ENCODE measurements around the gene SERINC4.

The SERINC4 gene

DNA sequence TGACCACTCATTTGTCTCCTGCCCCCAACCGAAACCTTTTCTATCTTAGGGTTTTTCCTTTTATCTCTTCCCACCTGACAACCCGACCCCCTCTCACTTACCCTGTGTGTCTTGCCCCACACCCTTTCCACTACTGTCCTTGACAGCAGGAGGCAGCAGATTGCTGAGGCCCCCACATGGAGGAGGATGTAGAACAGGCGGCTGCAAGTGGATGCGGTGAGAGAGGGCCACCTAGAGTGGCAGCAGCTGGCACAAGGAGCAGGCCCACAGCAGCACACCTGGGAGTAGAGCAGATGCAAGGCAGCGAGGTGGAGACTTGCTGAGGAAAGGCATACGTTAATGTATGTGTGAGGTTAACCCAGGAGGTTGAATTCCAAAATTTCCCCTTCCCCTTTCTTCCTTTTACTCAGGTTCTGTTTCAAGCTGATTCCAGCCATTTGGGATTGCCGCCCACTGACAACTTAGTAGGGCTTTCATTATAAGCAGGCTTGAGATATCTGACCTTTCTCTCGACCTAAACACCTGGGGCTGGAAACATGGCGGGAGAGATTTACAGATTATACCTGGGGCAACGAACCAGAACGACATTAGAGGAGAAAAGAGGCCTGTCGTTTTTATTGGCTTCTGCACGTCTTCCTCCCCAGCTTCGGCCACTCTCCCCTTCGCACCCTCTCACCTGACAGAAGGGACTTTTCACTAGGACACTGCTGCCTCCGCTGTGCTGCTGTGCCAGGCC is 643 bp downstream of the SERINC4 start:
- TF ChIP-seq, protein P1, sequence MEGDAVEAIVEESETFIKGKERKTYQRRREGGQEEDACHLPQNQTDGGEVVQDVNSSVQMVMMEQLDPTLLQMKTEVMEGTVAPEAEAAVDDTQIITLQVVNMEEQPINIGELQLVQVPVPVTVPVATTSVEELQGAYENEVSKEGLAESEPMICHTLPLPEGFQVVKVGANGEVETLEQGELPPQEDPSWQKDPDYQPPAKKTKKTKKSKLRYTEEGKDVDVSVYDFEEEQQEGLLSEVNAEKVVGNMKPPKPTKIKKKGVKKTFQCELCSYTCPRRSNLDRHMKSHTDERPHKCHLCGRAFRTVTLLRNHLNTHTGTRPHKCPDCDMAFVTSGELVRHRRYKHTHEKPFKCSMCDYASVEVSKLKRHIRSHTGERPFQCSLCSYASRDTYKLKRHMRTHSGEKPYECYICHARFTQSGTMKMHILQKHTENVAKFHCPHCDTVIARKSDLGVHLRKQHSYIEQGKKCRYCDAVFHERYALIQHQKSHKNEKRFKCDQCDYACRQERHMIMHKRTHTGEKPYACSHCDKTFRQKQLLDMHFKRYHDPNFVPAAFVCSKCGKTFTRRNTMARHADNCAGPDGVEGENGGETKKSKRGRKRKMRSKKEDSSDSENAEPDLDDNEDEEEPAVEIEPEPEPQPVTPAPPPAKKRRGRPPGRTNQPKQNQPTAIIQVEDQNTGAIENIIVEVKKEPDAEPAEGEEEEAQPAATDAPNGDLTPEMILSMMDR (IDR thresholded peaks at IDR 0.05; ENCODE audit: borderline replicate concordance, insufficient read depth, low read depth, low read length), result peak; percentile 22; the same call in 1 of the 2 replicates
- no peak overlapping the region for H3K4me3 ChIP-seq (ENCODE audit: low read depth, low read length)

GRCh38 chr15:43796566-43796965 is 3.5 kb downstream of the SERINC4 start:
- TF ChIP-seq, protein P1 (IDR thresholded peaks at IDR 0.05; ENCODE audit: borderline replicate concordance, insufficient read depth, low read depth, low read length), result no peak
- H3K4me3 ChIP-seq (ENCODE audit: low read depth, low read length), result no peak overlapping the region

GRCh38 chr15:43795997-43796396 is 4.0 kb downstream of the SERINC4 start:
- no peak overlapping the region for H3K4me3 ChIP-seq (ENCODE audit: low read depth, low read length)
- TF ChIP-seq, protein P1 (IDR thresholded peaks at IDR 0.05; ENCODE audit: borderline replicate concordance, insufficient read depth, low read depth, low read length), result no peak

DNA sequence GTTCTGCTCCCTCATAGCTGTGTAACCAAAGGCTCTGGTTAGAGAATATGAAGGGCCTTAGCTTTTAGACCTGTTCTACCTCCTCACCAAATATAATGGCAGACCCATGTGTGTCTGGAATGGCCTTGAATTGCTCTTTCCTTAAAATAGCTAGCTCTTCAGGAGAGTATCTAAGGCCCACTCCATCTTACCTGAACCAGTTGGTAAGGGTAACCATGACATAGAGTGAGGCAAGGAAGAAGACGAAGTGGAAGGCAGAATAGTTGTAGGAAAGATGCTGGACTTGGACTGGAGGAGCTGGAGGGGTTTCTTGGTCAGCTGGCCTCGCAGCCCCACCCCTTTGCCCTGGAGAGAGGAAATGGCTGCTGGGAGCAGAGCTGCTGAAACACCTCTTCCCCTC is 4.8 kb downstream of the SERINC4 start:
- TF ChIP-seq, protein P1 (IDR thresholded peaks at IDR 0.05; ENCODE audit: borderline replicate concordance, insufficient read depth, low read depth, low read length), result no peak

GRCh38 chr15:43794269-43795037 is 5.6 kb downstream of the SERINC4 start:
- no peak overlapping the region for H3K4me3 ChIP-seq (ENCODE audit: low read depth, low read length)
- TF ChIP-seq, protein P1 (IDR thresholded peaks at IDR 0.05; ENCODE audit: borderline replicate concordance, insufficient read depth, low read depth, low read length), result no peak

More for the DNA sequence above, 4.8 kb downstream of the SERINC4 start:
- H3K4me3 ChIP-seq (ENCODE audit: low read depth, low read length), result no peak overlapping the region

DNA sequence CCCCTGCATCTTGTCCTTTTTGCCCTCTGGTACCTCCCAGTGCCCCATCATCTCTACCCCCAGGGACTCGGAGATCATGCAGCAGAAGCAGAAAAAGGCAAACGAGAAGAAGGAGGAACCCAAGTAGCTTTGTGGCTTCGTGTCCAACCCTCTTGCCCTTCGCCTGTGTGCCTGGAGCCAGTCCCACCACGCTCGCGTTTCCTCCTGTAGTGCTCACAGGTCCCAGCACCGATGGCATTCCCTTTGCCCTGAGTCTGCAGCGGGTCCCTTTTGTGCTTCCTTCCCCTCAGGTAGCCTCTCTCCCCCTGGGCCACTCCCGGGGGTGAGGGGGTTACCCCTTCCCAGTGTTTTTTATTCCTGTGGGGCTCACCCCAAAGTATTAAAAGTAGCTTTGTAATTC is 6.4 kb downstream of the SERINC4 start:
- peak overlapping the region; percentile 96 for H3K4me3 ChIP-seq (ENCODE audit: low read depth, low read length)
- TF ChIP-seq, protein P1 (IDR thresholded peaks at IDR 0.05; ENCODE audit: borderline replicate concordance, insufficient read depth, low read depth, low read length), result no peak

Data from GM12875 (cell line).